Esophagus squamous epithelium (tissue), 4 donors: ENCODE measurements around the gene PADI3.

Experiments
- POLR2A ChIP-seq, 4 donors: fragments of 450-650 bp; IDR thresholded peaks; one replicate each; pipeline ENCODE4 v1.6.1; 2017; ENCODE audit warnings: antibody characterized with exemption in 4 of 4, mild to moderate bottlenecking in 4 of 4, moderate library complexity in 3 of 4
- TF ChIP-seq, protein P1 (sequence below), 6 experiments: fragments of 450-650 bp in 4 of 6; fragments of 200-600 bp in 2 of 6; sonication (generic) in 2 of 6; IDR thresholded peaks; one replicate each; pipeline ENCODE4 v1.5.1; 2016 to 2019; ENCODE audit warnings: antibody characterized with exemption in 6 of 6, mild to moderate bottlenecking in 4 of 6, moderate library complexity in 4 of 6

DNA sequence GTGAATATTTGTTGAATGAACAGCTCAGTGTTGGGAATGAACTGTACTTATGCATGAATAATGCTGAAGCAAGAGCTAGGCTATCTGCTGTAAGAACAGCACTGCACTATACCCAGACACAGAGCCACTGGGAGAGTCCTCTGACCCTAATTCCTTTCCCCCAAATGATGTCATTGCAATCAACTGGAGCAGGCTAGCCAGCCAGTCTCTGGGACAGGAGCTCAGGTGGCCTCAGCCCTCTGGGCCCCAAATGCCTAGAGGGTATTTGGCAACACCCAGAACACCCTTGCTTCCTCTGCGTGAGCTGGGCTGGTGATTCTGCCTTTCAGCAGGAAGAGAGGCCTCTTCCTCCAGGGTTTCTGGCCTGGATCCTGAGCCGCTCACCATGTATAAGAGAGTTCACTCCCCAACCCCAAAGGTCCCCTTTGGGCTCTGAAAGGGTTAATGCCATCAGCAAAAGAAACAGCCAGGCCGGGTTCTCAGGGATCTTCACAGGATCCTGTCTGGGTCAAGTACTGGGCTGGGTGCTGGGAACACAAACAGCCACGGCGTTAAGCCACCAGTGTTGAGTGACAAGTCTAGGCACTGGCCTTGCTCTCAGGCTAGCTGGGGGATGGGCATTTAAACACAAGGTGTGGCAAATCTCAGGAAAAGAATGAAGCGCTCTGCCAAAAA is 55.4 kb downstream of the PADI3 start:
- TF ChIP-seq, protein P1, sequence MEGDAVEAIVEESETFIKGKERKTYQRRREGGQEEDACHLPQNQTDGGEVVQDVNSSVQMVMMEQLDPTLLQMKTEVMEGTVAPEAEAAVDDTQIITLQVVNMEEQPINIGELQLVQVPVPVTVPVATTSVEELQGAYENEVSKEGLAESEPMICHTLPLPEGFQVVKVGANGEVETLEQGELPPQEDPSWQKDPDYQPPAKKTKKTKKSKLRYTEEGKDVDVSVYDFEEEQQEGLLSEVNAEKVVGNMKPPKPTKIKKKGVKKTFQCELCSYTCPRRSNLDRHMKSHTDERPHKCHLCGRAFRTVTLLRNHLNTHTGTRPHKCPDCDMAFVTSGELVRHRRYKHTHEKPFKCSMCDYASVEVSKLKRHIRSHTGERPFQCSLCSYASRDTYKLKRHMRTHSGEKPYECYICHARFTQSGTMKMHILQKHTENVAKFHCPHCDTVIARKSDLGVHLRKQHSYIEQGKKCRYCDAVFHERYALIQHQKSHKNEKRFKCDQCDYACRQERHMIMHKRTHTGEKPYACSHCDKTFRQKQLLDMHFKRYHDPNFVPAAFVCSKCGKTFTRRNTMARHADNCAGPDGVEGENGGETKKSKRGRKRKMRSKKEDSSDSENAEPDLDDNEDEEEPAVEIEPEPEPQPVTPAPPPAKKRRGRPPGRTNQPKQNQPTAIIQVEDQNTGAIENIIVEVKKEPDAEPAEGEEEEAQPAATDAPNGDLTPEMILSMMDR (IDR thresholded peaks at IDR 0.05) = no peak
- TF ChIP-seq POLR2A (IDR thresholded peaks at IDR 0.05) = no peak
